ENCODE measurements around the gene RBM25. TPM values are rescaled to one million over a fixed set of nuclear protein-coding genes. Genes with fewer than 3 reads are reported as not detected.

Gene RBM25
- total RNA-seq, 1 experiment from 2014 or later: 107 TPM

GRCh38 chr14:73049428-73049827, 8.9 kb upstream of the RBM25 start:
- BruUV-seq (replicated peaks): no TSS peak
- DNase-seq (ENCODE audit: unreplicated experiment): no peak
- ChIA-PET CTCF (interaction anchor here (0.7 kb wide), 1 partner anchor 88 kb away, joined by 3 read pairs; no protein-coding TSS in a partner anchor), POLR2A (interaction anchor here (1.0 to 2.6 kb wide), 2 partner anchors 8 to 9 kb away, joined by 3 to 13 read pairs; partner anchors contain the start of gene RBM25)
- no peaks in the 10 kb centered on the region for H3K27me3 Mint-ChIP-seq (ENCODE audit: insufficient read depth, unreplicated experiment)
- intact Hi-C loops (cut with micrococcal nuclease): no loop called here
- no peaks in the 10 kb centered on the region for H3K9me3 Mint-ChIP-seq (ENCODE audit: unreplicated experiment)
- no peaks in the 10 kb centered on the region for H3K36me3 Mint-ChIP-seq (ENCODE audit: insufficient read depth, unreplicated experiment)
- no peak for TF ChIP-seq CTCF (IDR thresholded peaks at IDR 0.05; ENCODE audit: unreplicated experiment)
- no peak overlapping the region for H3K4me3 Mint-ChIP-seq (ENCODE audit: unreplicated experiment)
- no peaks in the 10 kb centered on the region for H3K4me1 Mint-ChIP-seq (ENCODE audit: insufficient read depth, unreplicated experiment)
- no peak overlapping the region for H3K27ac Mint-ChIP-seq (ENCODE audit: low read depth, unreplicated experiment)

- intact Hi-C loops (cut with micrococcal nuclease): loop anchor here (5.0 kb wide), 1 partner anchor 543 kb away; no protein-coding TSS in a partner anchor
- CTCF ChIA-PET: no interaction called here
- H3K27ac Mint-ChIP-seq (ENCODE audit: low read depth, unreplicated experiment): no peak overlapping the region
Observed at GRCh38 chr14:73055251-73055650, 3.1 kb upstream of the RBM25 start.

GRCh38 chr14:73057944-73058223, 450 bp upstream of the RBM25 start:
- intact Hi-C loops (cut with micrococcal nuclease): loop anchor here (1.0 to 5.0 kb wide), 4 partner anchors 8 to 546 kb away; partner anchors contain the start of gene ZFYVE1
- H3K4me1 Mint-ChIP-seq (ENCODE audit: insufficient read depth, unreplicated experiment): no peaks in the 10 kb centered on the region
- ChIA-PET POLR2A (interaction anchor here (0.6 to 3.4 kb wide), 31 partner anchors 8 to 960 kb away, joined by 3 to 139 read pairs (median 6); partner anchors contain the start of genes DCAF4, NUMB, PSEN1 and ZFYVE1), CTCF (interaction anchor here (0.5 to 1.1 kb wide), 3 partner anchors 12 to 183 kb away, joined by 3 read pairs; no protein-coding TSS in a partner anchor)
- no peak overlapping the region for H3K4me3 Mint-ChIP-seq (ENCODE audit: unreplicated experiment)
- H3K36me3 Mint-ChIP-seq (ENCODE audit: insufficient read depth, unreplicated experiment): no peaks in the 10 kb centered on the region
- DNase-seq (ENCODE audit: unreplicated experiment): no peak
- H3K9me3 Mint-ChIP-seq (ENCODE audit: unreplicated experiment): no peaks in the 10 kb centered on the region
- TSS peak; percentile 96 for BruUV-seq (replicated peaks)
- TF ChIP-seq CTCF (IDR thresholded peaks at IDR 0.05; ENCODE audit: unreplicated experiment): no peak
- H3K27me3 Mint-ChIP-seq (ENCODE audit: insufficient read depth, unreplicated experiment): no peaks in the 10 kb centered on the region
- no peak overlapping the region for H3K27ac Mint-ChIP-seq (ENCODE audit: low read depth, unreplicated experiment)

More at GRCh38 chr14:73055251-73055650, 3.1 kb upstream of the RBM25 start:
- no TSS peak for BruUV-seq (replicated peaks)
- no peaks in the 10 kb centered on the region for H3K36me3 Mint-ChIP-seq (ENCODE audit: insufficient read depth, unreplicated experiment)
- H3K27me3 Mint-ChIP-seq (ENCODE audit: insufficient read depth, unreplicated experiment): no peaks in the 10 kb centered on the region
- H3K9me3 Mint-ChIP-seq (ENCODE audit: unreplicated experiment): no peaks in the 10 kb centered on the region
- DNase-seq (ENCODE audit: unreplicated experiment): no peak
- H3K4me1 Mint-ChIP-seq (ENCODE audit: insufficient read depth, unreplicated experiment): no peaks in the 10 kb centered on the region
- no peak for TF ChIP-seq CTCF (IDR thresholded peaks at IDR 0.05; ENCODE audit: unreplicated experiment)
- H3K4me3 Mint-ChIP-seq (ENCODE audit: unreplicated experiment): no peak overlapping the region
- POLR2A ChIA-PET: no interaction called here

GRCh38 chr14:73058922-73059673, 764 bp downstream of the RBM25 start:
- ChIA-PET CTCF (interaction anchor here (0.5 to 1.1 kb wide), 6 partner anchors 9 to 429 kb away, joined by 3 to 5 read pairs (median 3); no protein-coding TSS in a partner anchor), POLR2A (interaction anchor here (0.6 to 3.4 kb wide), 38 partner anchors 9 to 1003 kb away, joined by 3 to 139 read pairs (median 5); partner anchors contain the start of genes DCAF4, DPF3, NUMB and PSEN1)
- Mint-ChIP-seq H3K36me3 (ENCODE audit: insufficient read depth, unreplicated experiment) (peaks cover 6% of the 10 kb centered on the region), H3K9me3 (ENCODE audit: unreplicated experiment) (no peaks in the 10 kb centered on the region), H3K4me1 (ENCODE audit: insufficient read depth, unreplicated experiment) (peaks cover 7% of the 10 kb centered on the region), H3K27ac (ENCODE audit: low read depth, unreplicated experiment) (no peak overlapping the region), H3K27me3 (ENCODE audit: insufficient read depth, unreplicated experiment) (no peaks in the 10 kb centered on the region), H3K4me3 (ENCODE audit: unreplicated experiment) (no peak overlapping the region)
- intact Hi-C loops (cut with micrococcal nuclease): loop anchor here (1.0 to 5.0 kb wide), 4 partner anchors 7 to 547 kb away; partner anchors contain the start of gene ZFYVE1
- BruUV-seq (replicated peaks): TSS peak; percentile 69
- peak; percentile 53 for DNase-seq (ENCODE audit: unreplicated experiment)
- no peak for TF ChIP-seq CTCF (IDR thresholded peaks at IDR 0.05; ENCODE audit: unreplicated experiment)

All from MCF 10A (cell line).